Measurements from ENCODE around the gene PCP4. TPM values are rescaled to one million over a fixed set of nuclear protein-coding genes. Genes with fewer than 3 reads are reported as not detected.
"Not testable (repeated sequence)": the region's sequence is repeated elsewhere in the genome, so short reads cannot be mapped to it uniquely, and the experiment has no call there.

The PCP4 gene
- total RNA-seq, 1 experiment from 2014 or later: not detected

DNA sequence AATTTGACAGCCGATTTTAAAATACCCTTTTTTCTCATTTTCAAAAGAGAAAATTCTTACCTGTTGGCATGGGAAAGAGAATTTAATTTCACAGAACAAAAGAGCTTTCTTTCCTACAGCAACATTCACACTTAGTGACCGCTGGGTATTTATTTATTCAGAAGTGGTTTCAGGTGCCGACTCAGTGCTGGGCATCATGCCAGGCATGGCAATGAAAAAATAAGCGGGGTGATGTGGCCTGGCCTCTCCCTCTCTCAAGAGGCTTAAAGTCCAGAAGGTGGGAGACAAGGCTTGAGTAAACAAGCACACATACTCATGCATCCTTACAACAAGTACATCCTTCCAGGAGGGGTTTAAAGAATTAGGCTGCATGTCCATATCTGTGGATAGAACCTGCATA lies 4.1 kb upstream of the PCP4 start:
- DNase-seq (ENCODE audit: low read depth): no peak

DNA sequence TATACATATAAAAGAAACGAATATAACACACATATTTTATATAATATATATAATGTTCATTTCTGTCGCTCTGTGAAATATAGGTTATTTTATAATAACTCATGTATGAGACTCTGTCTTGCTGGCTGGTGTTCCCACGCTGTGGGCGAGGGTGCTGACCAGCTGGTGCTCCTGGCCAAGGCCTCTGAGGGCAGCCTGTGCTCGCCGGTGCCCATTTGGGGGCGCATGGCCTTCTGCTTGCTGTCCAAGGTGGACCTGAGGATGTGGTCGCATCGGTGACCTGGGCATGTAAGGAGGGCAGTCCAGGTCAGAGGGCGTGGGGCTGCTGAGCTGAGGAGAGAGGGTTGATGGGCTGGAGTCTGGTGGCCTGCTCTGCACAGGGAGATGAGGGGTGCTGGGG lies 1.1 kb upstream of the PCP4 start:
- DNase-seq (ENCODE audit: low read depth): no peak

DNA sequence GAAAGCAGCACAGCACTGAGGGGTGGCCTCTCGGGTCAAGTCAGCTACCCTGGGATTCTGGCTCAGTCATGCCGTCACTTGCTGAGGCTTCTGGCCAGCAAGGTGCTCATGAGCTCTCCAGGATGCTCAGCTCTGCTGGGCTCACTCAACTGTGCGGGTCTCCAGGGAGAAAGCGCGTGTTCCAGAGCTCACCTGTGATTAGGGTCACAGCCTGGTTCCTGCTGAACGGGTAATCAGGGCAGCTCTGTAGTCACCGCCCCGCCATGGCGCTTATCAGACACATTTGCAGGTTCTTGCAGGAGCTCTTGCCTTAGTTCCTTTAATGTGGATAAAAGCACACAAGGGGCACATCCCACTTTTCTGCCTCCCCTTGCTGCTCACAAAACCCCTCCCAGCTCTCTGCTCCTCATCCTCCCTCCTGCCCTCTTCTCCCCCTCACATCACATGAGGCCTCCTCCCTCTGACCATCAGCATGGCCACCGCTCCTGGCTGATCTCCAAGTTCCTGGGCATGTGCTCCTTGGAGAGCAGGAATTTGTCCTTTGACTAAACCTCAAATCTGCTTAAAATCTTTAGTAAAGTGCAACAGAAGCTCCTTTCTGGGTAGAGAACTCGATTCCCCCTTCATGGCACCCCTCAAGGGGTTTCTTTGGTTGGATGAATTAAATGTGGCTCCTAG lies 2.0 kb downstream of the PCP4 start:
- DNase-seq (ENCODE audit: low read depth): no peak

DNA sequence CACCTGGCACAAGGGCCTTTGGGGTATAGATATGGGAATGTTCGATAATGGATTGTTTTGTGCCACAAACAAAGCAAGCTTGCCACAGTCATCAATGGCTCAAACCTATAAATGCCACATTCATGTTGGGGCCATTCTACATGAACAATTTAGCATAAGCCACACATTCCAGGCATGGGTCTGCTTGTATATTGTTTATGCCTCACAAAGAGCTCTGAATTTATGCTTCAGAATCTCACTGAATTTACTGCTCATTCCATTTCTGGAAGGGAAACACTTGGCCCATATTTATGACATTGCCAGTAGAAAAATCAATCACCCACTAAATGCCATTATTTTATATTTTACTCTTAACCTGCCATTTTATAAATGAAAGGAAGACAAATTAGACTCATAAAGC lies 6.4 kb downstream of the PCP4 start:
- DNase-seq (ENCODE audit: low read depth): no peak

DNA sequence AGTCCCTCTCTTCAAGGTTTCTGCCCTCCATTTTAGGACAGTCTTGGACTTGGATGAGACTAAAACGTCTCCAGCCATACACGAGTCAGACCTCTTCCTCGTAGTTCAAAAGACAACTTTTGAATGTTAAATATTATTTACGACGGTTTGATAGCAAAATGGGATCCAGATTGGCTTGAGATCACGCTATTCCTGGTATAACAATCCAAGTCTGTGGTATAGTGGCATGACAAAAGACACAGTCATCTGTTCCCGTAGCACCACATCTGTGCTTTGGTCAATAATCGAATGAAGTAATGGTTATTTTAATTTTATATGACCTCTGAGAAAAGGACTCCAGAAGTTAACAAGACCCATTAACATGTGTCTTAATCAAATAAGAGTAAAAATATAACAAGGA lies 7.0 kb downstream of the PCP4 start:
- DNase-seq (ENCODE audit: low read depth): no peak

DNA sequence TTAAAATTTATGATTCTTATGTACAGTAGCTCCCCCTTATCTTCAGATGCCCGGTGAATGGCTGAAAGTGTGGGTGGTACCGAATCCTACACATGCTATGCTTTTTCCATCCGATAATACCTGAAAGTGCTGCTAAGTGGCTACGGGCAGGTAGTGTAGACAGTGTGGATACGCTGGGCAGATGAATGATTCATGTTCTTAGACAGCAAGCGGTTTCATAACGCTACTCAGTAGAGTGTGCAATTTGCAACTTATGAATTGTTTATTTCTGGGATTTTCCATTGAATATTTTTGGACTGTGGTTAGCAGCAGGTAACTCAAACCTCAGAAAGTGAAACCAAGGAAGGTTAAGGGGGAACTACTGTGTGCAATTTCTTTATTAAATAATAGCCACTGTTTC lies 7.5 kb downstream of the PCP4 start:
- DNase-seq (ENCODE audit: low read depth): no peak

DNA sequence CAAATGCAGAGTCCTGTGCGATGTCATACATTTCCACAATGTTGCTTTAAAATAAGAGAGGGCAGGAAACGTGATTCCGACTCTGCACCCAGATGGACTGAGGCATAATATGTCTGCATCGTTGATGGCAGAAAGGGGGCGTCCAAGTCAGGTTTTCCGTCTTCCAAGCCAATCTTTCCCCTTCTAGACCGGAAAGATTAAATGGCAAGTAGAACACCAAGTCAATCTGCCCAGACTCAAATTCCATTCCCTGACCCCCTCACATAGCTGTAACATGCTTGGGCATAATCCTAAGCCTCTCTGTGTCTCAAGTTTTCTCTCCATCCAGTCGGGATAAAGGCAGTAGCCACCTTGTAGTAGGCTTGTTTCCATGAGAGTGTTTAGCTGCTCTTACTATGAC lies 14.4 kb downstream of the PCP4 start:
- DNase-seq (ENCODE audit: low read depth): no peak

DNA sequence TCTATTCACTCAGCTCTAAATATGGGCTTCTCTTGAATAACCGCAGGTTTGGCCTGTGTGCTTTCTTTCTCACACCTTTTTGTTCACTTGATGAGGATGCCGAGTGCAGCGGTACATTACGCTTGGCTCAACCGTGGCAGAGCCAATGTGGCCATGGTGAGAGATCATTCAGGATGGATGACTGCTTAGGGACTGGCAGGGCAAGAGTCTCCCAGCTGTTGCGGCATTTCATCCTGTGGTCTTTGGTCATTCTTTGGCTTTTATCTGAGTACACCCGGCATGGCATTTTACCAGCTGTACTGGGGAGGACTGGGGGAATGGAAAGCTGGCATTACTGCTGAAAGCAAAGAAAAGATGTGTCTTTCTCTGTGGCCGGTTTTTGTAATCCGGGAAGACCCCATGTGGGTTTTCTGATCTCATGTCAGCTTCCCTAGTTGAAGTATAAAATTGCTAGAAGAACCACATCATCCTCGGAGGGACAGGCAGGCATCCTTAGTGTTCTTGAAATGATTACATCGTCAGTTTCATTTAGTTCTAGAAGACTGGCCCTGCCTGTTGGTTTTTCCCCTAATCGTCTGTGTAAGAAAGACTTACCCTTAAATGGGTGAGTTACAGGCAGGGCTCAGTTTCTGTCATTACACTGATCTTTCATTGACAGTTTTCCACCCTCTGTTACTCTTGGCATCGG lies 15.1 kb downstream of the PCP4 start:
- DNase-seq (ENCODE audit: low read depth): no peak

DNA sequence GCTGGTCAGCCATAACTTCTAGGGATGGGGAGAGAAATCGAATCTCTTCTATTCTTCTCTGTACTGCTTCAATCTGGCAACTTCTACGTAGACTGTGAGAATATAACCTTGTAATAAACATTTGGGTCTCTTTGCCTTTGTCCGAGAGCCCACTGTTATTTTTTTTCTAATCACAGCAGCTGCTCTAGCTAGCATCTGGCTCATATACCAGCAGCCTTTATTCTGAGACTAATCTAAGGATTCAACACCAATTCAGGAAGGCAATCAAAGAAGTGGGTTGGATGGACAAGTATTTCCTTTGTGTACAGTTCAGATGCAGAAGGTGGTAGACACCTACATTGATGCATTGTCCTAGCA lies 15.6 kb downstream of the PCP4 start:
- no peak for DNase-seq (ENCODE audit: low read depth)

DNA sequence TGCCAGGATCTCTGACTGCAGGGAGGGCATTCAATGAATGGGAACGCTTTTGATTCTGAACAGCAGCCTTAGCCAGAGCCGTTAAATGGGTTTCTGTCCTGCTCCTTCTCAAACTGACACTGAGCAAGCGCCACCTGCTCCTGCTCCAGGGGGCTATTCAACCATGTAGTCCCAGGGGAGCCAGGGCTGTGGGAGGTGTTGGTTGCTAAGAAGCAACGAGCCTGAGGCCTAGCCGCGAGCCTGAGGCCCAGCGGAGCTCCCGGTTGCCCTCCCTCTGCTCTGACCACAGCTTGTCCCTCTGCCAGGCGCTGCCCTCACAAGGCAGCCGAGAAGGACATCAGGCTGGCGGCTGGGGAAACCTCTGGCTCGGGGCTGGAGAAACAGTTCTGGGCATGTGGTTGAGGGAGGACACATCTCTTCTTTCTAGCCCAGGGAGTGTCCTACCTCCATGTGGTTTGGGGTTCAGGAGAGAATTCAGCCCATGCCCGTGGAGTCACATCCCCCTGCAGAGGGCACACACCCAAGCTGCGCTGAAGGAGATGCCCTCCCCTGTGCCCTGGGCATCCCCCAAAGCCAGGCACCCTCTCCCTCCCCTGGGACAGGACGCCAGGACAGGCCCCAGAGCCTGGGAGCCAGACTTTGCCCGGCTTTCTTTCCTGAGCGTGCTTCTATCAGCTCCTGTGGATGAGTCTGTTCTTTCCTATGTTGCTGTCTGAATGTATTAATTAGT lies 18.0 kb downstream of the PCP4 start:
- no peak for DNase-seq (ENCODE audit: low read depth)

DNA sequence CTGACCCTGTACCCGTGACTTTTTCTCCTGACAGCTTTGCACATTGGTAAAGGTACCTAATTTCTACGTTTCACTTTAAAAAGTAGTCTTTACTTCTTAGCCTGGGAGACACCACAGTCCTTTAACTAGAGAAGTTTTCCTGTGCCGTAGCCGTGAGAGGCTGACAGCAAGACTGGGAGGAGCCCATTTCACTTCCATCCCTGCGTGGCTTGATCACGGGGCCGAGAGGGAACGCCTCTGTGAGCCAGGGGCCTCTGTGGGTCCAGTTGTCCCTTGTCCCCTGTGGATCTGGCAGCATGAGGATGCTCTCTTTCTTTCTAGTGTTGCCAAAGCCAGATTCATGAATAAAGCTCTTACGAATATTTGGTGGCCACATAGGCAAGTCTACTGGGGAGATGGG lies 21.6 kb downstream of the PCP4 start:
- no peak for DNase-seq (ENCODE audit: low read depth)

DNA sequence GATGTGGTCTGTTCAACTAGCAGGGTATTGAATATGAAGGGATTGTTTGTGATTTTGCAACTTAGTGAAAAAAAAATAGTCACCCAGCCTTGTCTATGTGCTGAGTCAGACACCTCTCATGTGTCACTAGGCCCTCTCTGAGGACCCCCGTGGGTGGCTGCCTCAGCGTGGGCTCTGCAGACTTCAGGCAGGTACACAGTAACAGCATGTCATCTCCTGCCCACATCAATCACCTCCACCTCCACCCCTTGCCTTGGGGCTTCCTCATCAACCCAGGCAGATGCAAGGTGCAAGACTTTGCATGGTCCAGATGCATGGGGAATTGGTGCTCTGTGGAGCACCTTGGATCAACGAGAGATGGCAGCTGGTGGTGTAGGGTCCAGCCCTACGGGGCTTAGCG lies 23.9 kb downstream of the PCP4 start:
- no peak for DNase-seq (ENCODE audit: low read depth)

DNA sequence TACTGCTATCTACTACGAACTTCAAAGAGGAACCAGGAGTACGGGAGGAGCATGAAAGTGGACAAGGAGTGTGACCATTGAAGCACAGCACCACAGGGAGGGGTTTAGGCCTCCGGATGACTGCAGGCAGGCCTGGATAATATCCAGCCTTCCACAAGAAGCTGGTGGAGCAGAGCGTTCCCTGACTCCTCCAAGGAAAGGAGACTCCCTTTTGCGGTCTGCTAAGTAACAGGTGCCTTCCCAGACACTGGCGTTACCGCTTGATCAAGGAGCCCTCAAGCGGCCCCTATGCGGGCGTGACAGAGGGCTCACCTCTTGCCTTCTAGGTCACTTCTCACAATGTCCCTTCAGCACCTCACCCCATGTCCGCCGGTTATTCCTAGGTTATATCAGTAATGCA lies 24.6 kb downstream of the PCP4 start:
- not testable (repeated sequence) for DNase-seq (ENCODE audit: low read depth)

DNA sequence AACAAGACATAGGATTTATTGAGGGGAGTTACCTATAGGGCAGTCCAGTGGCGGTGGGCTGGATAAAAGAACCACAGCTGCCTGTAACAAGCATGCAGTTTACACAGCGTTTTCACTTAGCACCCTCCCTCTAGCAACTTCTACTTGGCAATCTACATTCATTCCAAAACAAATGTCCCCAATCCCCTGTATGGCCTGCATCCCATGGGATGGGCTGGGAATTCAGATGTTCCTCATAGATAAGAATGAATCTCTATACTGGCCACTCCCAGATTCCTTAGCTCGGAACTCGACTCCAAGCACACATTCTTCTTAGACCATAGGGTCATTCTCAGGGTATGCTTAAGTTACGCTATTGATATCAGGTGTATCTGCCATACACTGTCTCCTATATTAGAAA lies 33.3 kb downstream of the PCP4 start:
- no peak for DNase-seq (ENCODE audit: low read depth)

DNA sequence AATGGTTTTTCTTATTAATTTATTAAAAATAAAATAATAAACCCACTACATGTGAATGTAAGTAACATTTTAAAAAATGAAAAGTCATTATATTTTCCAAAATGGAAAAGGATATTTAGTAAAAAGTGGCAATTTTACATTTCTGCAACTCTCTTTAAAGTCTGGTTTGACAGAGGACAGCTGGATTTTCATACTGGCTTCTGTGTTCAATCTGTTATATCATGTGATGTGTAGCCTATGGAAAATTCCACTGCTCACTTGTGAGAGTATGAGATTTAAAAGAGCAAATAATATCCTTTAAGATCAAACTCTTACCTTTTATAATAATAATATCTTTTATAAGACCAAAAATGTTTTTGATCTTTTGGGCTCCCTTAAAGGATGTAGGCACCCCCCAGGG lies 33.7 kb downstream of the PCP4 start:
- DNase-seq (ENCODE audit: low read depth): no peak

DNA sequence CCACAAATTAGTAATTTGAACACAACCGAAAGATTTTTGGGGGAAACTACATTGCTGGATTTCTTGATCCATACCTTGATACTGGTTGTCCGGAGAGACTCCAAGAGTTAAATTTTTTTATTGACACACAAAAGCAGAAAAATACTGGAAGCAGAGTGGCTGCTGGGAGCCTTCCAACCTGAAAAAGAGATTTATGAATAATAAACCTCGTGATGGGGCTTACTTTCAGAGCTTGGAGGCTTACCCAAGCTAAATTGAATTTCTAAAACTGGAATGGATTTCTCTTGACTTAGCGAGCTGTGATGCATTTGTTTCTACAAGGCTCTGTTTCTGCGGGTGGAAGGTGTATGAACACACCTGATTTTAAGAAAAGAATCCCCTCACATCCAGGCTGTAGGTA lies 35.7 kb downstream of the PCP4 start:
- DNase-seq (ENCODE audit: low read depth): no peak

DNA sequence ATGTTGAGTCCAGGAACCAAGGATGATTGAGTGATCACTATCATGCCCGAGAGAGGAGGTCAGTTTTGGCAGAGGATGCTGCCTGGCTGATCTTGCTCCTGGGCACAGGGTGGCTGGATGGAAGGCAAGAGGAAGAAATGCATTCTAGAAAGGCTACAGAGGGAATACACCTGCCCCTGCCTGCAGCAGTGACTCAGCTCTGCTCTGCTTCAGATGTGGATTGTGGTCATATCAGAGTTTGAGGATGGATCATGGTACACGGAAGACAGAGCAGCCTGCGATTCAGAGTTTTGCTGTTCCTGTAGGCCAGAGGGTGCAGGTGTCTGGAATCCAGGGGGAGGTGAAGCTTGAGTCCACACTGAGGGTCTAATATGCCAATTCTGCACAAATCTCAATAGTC lies 37.2 kb downstream of the PCP4 start:
- DNase-seq (ENCODE audit: low read depth): no peak

DNA sequence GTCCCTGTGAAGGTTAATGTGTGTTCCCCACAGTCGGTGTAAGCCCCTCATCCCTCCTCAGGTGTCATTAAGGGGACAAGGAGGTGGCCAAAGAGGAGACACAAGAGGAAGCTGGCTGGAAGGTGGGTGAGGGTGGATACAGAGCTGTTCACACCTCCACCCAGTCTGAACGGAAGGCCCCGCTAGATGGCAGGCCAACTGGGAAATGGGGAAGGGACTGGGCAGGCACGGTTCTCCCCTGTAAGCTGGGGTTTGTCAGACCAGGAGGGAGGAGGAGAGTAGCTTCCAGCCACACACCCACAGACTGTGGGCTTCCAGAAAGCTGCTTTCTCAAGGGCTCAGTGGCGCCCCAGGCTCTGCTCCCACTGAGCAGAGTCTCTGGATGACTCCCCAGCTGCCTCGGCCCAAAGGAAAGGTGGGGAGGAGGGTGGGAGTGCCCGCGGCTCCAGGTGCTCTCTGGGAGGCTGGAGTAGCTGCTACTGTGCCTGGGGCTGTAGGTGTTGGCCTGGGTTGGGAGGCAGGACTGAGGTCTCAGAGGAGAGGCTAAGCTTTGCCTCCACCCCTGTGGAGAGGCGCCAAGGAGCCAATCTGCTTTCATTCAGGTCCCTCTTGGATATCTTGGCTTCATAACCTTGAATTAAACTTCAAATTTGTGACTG lies 41.2 kb downstream of the PCP4 start:
- DNase-seq (ENCODE audit: low read depth): no peak

DNA sequence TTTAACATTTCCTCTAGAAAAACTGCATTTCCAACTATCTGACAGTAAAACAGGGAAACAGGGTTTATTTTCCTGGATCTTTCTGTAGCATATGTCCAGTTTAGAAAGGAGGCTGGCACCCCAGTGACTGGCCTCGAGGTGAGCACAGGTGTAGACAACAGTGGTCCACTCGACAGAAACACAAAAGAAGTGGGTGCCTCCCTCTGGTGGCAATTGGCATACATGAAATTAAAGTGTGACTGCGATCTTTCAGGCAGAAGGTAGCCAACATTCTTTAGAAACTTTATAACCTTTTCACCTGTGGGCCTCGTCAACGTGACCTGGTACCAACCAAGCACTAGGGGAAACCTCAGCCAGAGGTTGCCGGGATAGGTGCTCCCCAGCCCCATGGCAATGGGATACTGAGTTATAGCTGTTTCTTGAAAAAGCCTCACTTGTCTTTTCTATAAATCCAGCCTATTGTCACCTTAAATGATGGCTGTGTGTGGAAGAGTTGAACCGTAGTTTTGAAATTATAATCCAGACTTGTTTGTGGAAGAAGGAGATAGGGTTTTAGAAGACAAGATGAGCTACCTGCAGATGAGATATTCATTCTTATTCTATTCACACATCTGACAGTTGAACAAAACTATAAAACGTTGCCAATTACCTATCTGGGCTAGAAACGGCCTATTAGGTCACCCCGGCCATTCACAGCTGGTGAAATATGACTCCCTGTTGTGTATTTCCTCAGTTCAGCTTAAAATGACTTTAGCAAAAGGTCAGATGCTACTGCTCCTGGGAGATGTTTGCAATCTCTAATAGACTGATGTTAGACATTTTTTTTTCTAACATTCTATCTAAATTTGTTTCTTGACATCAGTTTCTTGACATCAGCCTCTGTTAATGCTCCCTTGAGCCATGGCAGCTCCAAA lies 44.3 kb downstream of the PCP4 start:
- no peak for DNase-seq (ENCODE audit: low read depth)

DNA sequence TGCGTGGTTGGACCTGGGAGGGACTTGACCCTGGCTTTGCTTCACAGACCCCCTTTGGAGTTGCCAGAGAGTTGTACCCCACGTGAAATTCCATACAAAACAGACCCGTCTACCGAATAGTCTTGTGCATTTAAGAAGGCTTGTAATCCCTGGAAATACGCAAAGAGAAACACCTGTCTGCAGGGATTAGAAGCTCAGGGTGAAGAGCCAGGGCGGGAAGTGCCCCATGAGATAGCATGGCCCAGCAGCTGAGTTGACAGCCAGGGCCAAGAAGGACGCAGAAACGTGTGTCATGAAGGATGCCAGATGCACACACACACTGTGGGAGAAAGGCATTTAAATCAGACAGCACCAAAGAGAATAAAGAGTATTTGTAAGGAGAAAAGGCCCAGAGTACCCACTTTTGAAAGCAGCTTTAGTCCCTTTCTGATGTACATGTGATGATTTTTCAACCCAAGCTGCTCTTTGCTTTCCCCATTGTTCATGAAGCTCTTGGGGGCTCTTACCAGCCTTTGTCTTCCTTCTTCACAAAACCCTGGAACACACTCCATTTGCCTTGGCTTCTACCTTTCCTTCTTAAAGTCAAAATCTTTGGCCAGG lies 46.6 kb downstream of the PCP4 start:
- no peak for DNase-seq (ENCODE audit: low read depth)

DNA sequence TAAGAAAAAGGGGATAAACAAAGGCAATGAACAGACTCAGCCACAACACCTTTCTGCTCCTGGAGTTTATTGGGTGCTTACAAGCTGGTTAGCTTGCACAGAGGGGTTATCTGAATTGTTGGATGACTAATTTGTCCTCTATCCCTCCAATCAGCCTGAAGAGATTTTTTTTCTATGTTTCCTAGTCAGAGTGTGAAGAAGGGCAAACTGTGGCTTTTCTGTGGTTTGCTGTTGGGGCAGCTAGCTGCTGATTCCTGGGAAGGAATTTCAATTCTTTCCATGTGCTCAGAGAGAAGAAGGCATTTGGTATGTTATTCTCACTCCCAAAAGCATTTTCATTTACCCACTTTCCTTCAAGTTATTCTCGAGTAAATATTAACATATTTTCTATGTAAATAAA lies 48.6 kb downstream of the PCP4 start:
- no peak for DNase-seq (ENCODE audit: low read depth)
